Measurements from ENCODE around the gene RETSAT. TPM values are rescaled to one million over a fixed set of nuclear protein-coding genes. Genes with fewer than 3 reads are reported as not detected.
"Not testable (repeated sequence)": the region's sequence is repeated elsewhere in the genome, so short reads cannot be mapped to it uniquely, and the experiment has no call there.

RETSAT gene
- total RNA-seq, 1 donor from 2014 or later: 36.3 TPM

- H3K4me1 Mint-ChIP-seq (ENCODE audit: low read depth): peaks cover 37% of the 10 kb centered on the region
- peak overlapping the region; percentile 97 for H3K27ac Mint-ChIP-seq (ENCODE audit: unreplicated experiment)
- no peak for TF ChIP-seq CTCF (IDR thresholded peaks at IDR 0.05)
Measured at GRCh38 chr2:85353876-85354285, 447 bp downstream of the RETSAT start.

GRCh38 chr2:85347599-85347998 is 6.7 kb downstream of the RETSAT start:
- Mint-ChIP-seq H3K4me1 (ENCODE audit: low read depth) (peaks cover under 1% of the 10 kb centered on the region), H3K27me3 (ENCODE audit: low read depth) (no peaks in the 10 kb centered on the region), H3K36me3 (ENCODE audit: low read depth) (peaks cover 33% of the 10 kb centered on the region), H3K9me3 (ENCODE audit: low read depth) (no peaks in the 10 kb centered on the region), H3K4me3 (ENCODE audit: unreplicated experiment) (no peak overlapping the region), H3K27ac (ENCODE audit: unreplicated experiment) (no peak overlapping the region)
- TF ChIP-seq CTCF (IDR thresholded peaks at IDR 0.05): no peak
- DNase-seq (ENCODE audit: low spot score): no peak

More at GRCh38 chr2:85353876-85354285, 447 bp downstream of the RETSAT start:
- H3K27me3 Mint-ChIP-seq (ENCODE audit: low read depth): no peaks in the 10 kb centered on the region
- H3K9me3 Mint-ChIP-seq (ENCODE audit: low read depth): no peaks in the 10 kb centered on the region
- no peak for DNase-seq (ENCODE audit: low spot score)
- H3K36me3 Mint-ChIP-seq (ENCODE audit: low read depth): peaks cover 17% of the 10 kb centered on the region
- H3K4me3 Mint-ChIP-seq (ENCODE audit: unreplicated experiment): peak overlapping the region; percentile 98

GRCh38 chr2:85344356-85344954 is 9.9 kb downstream of the RETSAT start:
- Mint-ChIP-seq H3K4me3 (ENCODE audit: unreplicated experiment) (no peak overlapping the region), H3K27ac (ENCODE audit: unreplicated experiment) (no peak overlapping the region)

GRCh38 chr2:85343207-85343895 is 11.0 kb downstream of the RETSAT start:
- not testable (repeated sequence) for H3K4me1 Mint-ChIP-seq (ENCODE audit: low read depth); DNase-seq (ENCODE audit: low spot score); H3K9me3 Mint-ChIP-seq (ENCODE audit: low read depth); H3K4me3 Mint-ChIP-seq (ENCODE audit: unreplicated experiment); H3K27me3 Mint-ChIP-seq (ENCODE audit: low read depth); H3K27ac Mint-ChIP-seq (ENCODE audit: unreplicated experiment)
- peaks cover 26% of the 10 kb centered on the region for H3K36me3 Mint-ChIP-seq (ENCODE audit: low read depth)

More at GRCh38 chr2:85344356-85344954, 9.9 kb downstream of the RETSAT start:
- peaks cover 6% of the 10 kb centered on the region for H3K4me1 Mint-ChIP-seq (ENCODE audit: low read depth)
- no peaks in the 10 kb centered on the region for H3K9me3 Mint-ChIP-seq (ENCODE audit: low read depth)
- no peaks in the 10 kb centered on the region for H3K27me3 Mint-ChIP-seq (ENCODE audit: low read depth)
- DNase-seq (ENCODE audit: low spot score): no peak
- H3K36me3 Mint-ChIP-seq (ENCODE audit: low read depth): peaks cover 26% of the 10 kb centered on the region
- no peak for TF ChIP-seq CTCF (IDR thresholded peaks at IDR 0.05)

- Mint-ChIP-seq H3K27ac (ENCODE audit: unreplicated experiment) (peak overlapping the region; percentile 42), H3K9me3 (ENCODE audit: low read depth) (no peaks in the 10 kb centered on the region), H3K4me3 (ENCODE audit: unreplicated experiment) (no peak overlapping the region), H3K27me3 (ENCODE audit: low read depth) (no peaks in the 10 kb centered on the region), H3K4me1 (ENCODE audit: low read depth) (peaks cover 6% of the 10 kb centered on the region), H3K36me3 (ENCODE audit: low read depth) (peaks cover 23% of the 10 kb centered on the region)
- no peak for DNase-seq (ENCODE audit: low spot score)
- TF ChIP-seq CTCF (IDR thresholded peaks at IDR 0.05): no peak
Measured at GRCh38 chr2:85342156-85342555, 12.2 kb downstream of the RETSAT start.

Data from chondrocyte (in vitro differentiated cells).